Measurements from ENCODE around the gene NDUFV3.
A peak's percentile ranks its signal among the peaks of the same experiment; 100 is the strongest.

Gene NDUFV3

DNA sequence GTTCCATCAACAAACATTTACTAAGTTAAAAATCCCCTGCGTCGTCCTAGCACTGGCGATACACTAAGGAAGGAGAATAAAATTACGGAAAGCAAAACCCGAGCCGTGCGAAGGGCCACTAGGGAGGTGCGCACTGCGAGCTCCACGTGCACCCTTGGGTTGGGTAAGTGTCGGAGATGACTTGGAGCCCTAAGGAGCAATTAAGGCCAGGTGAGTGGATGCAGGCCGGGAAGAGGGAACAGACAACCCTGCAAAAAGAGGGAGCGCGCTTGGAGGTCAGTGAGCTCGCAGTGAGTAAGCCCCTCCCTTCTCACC lies 14.5 kb upstream of the NDUFV3 start (continued):
- TF ChIP-seq, protein P1, sequence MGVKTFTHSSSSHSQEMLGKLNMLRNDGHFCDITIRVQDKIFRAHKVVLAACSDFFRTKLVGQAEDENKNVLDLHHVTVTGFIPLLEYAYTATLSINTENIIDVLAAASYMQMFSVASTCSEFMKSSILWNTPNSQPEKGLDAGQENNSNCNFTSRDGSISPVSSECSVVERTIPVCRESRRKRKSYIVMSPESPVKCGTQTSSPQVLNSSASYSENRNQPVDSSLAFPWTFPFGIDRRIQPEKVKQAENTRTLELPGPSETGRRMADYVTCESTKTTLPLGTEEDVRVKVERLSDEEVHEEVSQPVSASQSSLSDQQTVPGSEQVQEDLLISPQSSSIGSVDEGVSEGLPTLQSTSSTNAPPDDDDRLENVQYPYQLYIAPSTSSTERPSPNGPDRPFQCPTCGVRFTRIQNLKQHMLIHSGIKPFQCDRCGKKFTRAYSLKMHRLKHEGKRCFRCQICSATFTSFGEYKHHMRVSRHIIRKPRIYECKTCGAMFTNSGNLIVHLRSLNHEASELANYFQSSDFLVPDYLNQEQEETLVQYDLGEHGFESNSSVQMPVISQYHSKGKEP (tag by site-specific recombination; IDR thresholded peaks at IDR 0.05): no peak
- TF ChIP-seq, protein P2, sequence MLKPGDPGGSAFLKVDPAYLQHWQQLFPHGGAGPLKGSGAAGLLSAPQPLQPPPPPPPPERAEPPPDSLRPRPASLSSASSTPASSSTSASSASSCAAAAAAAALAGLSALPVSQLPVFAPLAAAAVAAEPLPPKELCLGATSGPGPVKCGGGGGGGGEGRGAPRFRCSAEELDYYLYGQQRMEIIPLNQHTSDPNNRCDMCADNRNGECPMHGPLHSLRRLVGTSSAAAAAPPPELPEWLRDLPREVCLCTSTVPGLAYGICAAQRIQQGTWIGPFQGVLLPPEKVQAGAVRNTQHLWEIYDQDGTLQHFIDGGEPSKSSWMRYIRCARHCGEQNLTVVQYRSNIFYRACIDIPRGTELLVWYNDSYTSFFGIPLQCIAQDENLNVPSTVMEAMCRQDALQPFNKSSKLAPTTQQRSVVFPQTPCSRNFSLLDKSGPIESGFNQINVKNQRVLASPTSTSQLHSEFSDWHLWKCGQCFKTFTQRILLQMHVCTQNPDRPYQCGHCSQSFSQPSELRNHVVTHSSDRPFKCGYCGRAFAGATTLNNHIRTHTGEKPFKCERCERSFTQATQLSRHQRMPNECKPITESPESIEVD (tag by site-specific recombination; IDR thresholded peaks at IDR 0.05): no peak
- TF ChIP-seq ZNF132 (tag by site-specific recombination; IDR thresholded peaks at IDR 0.05; ENCODE audit: borderline replicate concordance): no peak
- TF ChIP-seq GLIS1 (tag by site-specific recombination; IDR thresholded peaks at IDR 0.05): 0 out of 2 replicates have a peak, but pooled peaks have one; percentile 49
- TF ChIP-seq ZNF626 (tag by site-specific recombination; IDR thresholded peaks at IDR 0.05): no peak
- TF ChIP-seq ZNF146 (tag by site-specific recombination; IDR thresholded peaks at IDR 0.05): no peak
- TF ChIP-seq ZNF664 (tag by site-specific recombination; IDR thresholded peaks at IDR 0.05): 0 out of 2 replicates have a peak, but pooled peaks have one; percentile 11
- no peak; the same call in 1 of the 2 replicates for TF ChIP-seq MZF1 (tag by site-specific recombination; IDR thresholded peaks at IDR 0.05; ENCODE audit: borderline replicate concordance)
- TF ChIP-seq, protein P3, sequence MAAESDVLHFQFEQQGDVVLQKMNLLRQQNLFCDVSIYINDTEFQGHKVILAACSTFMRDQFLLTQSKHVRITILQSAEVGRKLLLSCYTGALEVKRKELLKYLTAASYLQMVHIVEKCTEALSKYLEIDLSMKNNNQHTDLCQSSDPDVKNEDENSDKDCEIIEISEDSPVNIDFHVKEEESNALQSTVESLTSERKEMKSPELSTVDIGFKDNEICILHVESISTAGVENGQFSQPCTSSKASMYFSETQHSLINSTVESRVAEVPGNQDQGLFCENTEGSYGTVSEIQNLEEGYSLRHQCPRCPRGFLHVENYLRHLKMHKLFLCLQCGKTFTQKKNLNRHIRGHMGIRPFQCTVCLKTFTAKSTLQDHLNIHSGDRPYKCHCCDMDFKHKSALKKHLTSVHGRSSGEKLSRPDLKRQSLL (tag by site-specific recombination; IDR thresholded peaks at IDR 0.05): no peak
- TF ChIP-seq SCRT2 (tag by site-specific recombination; IDR thresholded peaks at IDR 0.05): no peak
- no peak for TF ChIP-seq KLF1 (tag by site-specific recombination; IDR thresholded peaks at IDR 0.05)
- no peak for TF ChIP-seq ZNF174 (tag by site-specific recombination; IDR thresholded peaks at IDR 0.05)
- TF ChIP-seq ZNF335 (tag by site-specific recombination; conservative IDR thresholded peaks at IDR 0.05): no peak
- no peak for TF ChIP-seq ZNF184 (tag by site-specific recombination; IDR thresholded peaks at IDR 0.05)
- TF ChIP-seq, protein P4, sequence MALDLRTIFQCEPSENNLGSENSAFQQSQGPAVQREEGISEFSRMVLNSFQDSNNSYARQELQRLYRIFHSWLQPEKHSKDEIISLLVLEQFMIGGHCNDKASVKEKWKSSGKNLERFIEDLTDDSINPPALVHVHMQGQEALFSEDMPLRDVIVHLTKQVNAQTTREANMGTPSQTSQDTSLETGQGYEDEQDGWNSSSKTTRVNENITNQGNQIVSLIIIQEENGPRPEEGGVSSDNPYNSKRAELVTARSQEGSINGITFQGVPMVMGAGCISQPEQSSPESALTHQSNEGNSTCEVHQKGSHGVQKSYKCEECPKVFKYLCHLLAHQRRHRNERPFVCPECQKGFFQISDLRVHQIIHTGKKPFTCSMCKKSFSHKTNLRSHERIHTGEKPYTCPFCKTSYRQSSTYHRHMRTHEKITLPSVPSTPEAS (tag by site-specific recombination; IDR thresholded peaks at IDR 0.05): no peak
- no peak for TF ChIP-seq ZNF26 (tag by site-specific recombination; IDR thresholded peaks at IDR 0.05)
- TF ChIP-seq, protein P5, sequence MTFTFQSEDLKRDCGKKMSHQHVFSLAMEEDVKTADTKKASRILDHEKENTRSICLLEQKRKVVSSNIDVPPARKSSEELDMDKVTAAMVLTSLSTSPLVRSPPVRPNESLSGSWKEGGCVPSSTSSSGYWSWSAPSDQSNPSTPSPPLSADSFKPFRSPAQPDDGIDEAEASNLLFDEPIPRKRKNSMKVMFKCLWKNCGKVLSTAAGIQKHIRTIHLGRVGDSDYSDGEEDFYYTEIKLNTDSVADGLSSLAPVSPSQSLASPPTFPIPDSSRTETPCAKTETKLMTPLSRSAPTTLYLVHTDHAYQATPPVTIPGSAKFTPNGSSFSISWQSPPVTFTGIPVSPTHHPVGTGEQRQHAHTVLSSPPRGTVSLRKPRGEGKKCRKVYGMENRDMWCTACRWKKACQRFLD (tag by site-specific recombination; IDR thresholded peaks at IDR 0.05): no peak
- no peak for TF ChIP-seq KLF16 (tag by site-specific recombination; IDR thresholded peaks at IDR 0.05)
- no peak for TF ChIP-seq BCL6B (tag by site-specific recombination; IDR thresholded peaks at IDR 0.05)
- TF ChIP-seq ZIC2 (tag by site-specific recombination; IDR thresholded peaks at IDR 0.05): peak; percentile 51; the same call in 1 of the 2 replicates
- TF ChIP-seq, protein P6, sequence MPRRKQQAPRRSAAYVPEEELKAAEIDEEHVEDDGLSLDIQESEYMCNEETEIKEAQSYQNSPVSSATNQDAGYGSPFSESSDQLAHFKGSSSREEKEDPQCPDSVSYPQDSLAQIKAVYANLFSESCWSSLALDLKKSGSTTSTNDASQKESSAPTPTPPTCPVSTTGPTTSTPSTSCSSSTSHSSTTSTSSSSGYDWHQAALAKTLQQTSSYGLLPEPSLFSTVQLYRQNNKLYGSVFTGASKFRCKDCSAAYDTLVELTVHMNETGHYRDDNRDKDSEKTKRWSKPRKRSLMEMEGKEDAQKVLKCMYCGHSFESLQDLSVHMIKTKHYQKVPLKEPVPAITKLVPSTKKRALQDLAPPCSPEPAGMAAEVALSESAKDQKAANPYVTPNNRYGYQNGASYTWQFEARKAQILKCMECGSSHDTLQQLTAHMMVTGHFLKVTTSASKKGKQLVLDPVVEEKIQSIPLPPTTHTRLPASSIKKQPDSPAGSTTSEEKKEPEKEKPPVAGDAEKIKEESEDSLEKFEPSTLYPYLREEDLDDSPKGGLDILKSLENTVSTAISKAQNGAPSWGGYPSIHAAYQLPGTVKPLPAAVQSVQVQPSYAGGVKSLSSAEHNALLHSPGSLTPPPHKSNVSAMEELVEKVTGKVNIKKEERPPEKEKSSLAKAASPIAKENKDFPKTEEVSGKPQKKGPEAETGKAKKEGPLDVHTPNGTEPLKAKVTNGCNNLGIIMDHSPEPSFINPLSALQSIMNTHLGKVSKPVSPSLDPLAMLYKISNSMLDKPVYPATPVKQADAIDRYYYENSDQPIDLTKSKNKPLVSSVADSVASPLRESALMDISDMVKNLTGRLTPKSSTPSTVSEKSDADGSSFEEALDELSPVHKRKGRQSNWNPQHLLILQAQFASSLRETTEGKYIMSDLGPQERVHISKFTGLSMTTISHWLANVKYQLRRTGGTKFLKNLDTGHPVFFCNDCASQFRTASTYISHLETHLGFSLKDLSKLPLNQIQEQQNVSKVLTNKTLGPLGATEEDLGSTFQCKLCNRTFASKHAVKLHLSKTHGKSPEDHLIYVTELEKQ (tag by site-specific recombination; IDR thresholded peaks at IDR 0.05; ENCODE audit: borderline replicate concordance): no peak
- 0 out of 2 replicates have a peak, but pooled peaks have one; percentile 8 for TF ChIP-seq BCL11A (tag by site-specific recombination; IDR thresholded peaks at IDR 0.05; ENCODE audit: low read depth)
- no peak for TF ChIP-seq ZNF221 (tag by site-specific recombination; IDR thresholded peaks at IDR 0.05; ENCODE audit: borderline replicate concordance)
- TF ChIP-seq ZBTB21 (tag by site-specific recombination; IDR thresholded peaks at IDR 0.05): no peak
- no peak for TF ChIP-seq KLF9 (tag by site-specific recombination; IDR thresholded peaks at IDR 0.05; ENCODE audit: low read depth)
- no peak for TF ChIP-seq ZSCAN18 (tag by site-specific recombination; IDR thresholded peaks at IDR 0.05)
